ENCODE measurements around the gene SELENON. TPM values are rescaled to one million over a fixed set of nuclear protein-coding genes. Genes with fewer than 3 reads are reported as not detected.
A peak's percentile ranks its signal among the peaks of the same experiment; 100 is the strongest.

SELENON gene
- total RNA-seq, 3 donors from 2014 or later = 29.6 to 45.1 (median 35.9) TPM

DNA sequence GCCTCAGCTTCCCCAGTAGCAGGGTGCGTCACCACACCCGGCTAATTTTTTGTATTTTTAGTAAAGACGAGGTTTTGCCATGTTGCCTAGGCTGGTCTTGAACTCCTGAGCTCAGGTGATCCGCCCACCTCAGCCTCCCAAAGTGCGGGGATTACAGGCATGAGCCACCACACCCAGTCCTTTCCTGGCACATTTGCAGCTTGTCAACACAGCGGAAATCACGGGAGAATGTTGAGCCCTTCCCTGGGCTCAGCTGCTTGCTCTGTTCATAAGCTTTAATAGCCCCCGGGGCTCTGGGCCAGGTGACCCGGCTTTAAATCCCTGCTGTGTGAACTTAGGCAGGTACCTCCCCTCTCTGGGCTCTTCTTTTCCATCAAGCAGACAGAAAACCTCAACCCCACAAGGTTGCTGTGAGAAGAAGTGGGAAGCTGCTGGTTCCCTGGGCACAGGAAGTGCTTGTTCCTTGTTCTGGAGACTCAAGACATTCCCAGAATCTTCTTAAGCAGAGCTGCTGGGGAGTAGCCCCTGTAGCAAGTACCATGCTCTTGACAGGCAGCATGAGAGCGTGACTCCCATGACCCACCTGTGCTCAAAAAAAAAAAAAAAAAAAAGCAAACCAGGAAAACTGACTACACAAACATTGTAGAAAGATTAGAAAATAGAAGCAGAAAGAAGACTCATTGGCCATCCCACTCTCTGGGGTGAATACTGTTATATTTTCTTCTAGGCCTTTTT, 14.5 kb upstream of the SELENON start:
- intact Hi-C loops (cut with DNase I, micrococcal nuclease) = no loop called here
- no peaks in the 10 kb centered on the region for H3K4me1 ChIP-seq (ENCODE audit: low read depth)
- DNase-seq = no peak
- TF ChIP-seq, protein P1, sequence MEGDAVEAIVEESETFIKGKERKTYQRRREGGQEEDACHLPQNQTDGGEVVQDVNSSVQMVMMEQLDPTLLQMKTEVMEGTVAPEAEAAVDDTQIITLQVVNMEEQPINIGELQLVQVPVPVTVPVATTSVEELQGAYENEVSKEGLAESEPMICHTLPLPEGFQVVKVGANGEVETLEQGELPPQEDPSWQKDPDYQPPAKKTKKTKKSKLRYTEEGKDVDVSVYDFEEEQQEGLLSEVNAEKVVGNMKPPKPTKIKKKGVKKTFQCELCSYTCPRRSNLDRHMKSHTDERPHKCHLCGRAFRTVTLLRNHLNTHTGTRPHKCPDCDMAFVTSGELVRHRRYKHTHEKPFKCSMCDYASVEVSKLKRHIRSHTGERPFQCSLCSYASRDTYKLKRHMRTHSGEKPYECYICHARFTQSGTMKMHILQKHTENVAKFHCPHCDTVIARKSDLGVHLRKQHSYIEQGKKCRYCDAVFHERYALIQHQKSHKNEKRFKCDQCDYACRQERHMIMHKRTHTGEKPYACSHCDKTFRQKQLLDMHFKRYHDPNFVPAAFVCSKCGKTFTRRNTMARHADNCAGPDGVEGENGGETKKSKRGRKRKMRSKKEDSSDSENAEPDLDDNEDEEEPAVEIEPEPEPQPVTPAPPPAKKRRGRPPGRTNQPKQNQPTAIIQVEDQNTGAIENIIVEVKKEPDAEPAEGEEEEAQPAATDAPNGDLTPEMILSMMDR (IDR thresholded peaks at IDR 0.05) = no peak
- H3K4me3 ChIP-seq = no peak overlapping the region
- H3K36me3 ChIP-seq (ENCODE audit: low read depth) = no peaks in the 10 kb centered on the region
- no peaks in the 10 kb centered on the region for H3K9me3 ChIP-seq
- peak; percentile 51 for ATAC-seq

GRCh38 chr1:25786887-25787759, 12.9 kb upstream of the SELENON start:
- Histone ChIP-seq H3K36me3 (ENCODE audit: low read depth) (no peaks in the 10 kb centered on the region), H3K9me3 (no peaks in the 10 kb centered on the region), H3K4me3 (no peak overlapping the region), H3K4me1 (ENCODE audit: low read depth) (no peaks in the 10 kb centered on the region)
- ATAC-seq (no peak), DNase-seq (no peak)
- intact Hi-C loops (cut with DNase I, micrococcal nuclease) = no loop called here
- TF ChIP-seq, protein P1 (IDR thresholded peaks at IDR 0.05) = no peak

- ATAC-seq = no peak
- no peaks in the 10 kb centered on the region for H3K9me3 ChIP-seq
- intact Hi-C loops (cut with DNase I, micrococcal nuclease) = no loop called here
- DNase-seq = no peak
- no peaks in the 10 kb centered on the region for H3K36me3 ChIP-seq (ENCODE audit: low read depth)
- no peak overlapping the region for H3K4me3 ChIP-seq
- TF ChIP-seq, protein P1 (IDR thresholded peaks at IDR 0.05) = no peak
- H3K4me1 ChIP-seq (ENCODE audit: low read depth) = no peaks in the 10 kb centered on the region
Observed at GRCh38 chr1:25787760-25788166, 12.2 kb upstream of the SELENON start.

DNA sequence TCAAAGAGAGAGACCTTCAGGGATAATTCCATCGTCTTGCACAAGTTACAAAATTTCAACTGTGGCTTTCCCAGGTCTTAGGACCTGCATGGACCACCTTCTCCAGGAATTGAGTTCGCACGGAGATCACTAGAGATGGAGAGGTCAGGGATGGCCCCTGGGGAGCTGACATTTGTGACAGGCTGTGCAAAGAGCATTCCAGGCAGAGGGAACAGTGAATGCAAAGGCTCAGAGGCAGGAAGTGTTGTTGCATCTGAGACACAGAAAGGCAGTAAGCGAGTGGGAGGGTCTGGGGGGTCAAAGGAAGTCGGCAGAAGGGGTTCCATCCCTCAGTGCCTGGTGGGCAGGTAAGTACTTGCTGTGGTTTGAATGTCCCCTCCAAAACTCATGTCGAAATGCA, 9.5 kb upstream of the SELENON start:
- Histone ChIP-seq H3K4me1 (ENCODE audit: low read depth) (no peaks in the 10 kb centered on the region), H3K9me3 (no peaks in the 10 kb centered on the region), H3K36me3 (ENCODE audit: low read depth) (no peaks in the 10 kb centered on the region), H3K4me3 (no peak overlapping the region)
- intact Hi-C loops (cut with DNase I, micrococcal nuclease) = loop anchor here in 1 of 2 donors (10.0 kb wide), 1 partner anchor 176 kb away; the partner anchor contains the start of gene MAN1C1
- DNase-seq = no peak
- TF ChIP-seq, protein P1 (IDR thresholded peaks at IDR 0.05) = no peak
- ATAC-seq = no peak

DNA sequence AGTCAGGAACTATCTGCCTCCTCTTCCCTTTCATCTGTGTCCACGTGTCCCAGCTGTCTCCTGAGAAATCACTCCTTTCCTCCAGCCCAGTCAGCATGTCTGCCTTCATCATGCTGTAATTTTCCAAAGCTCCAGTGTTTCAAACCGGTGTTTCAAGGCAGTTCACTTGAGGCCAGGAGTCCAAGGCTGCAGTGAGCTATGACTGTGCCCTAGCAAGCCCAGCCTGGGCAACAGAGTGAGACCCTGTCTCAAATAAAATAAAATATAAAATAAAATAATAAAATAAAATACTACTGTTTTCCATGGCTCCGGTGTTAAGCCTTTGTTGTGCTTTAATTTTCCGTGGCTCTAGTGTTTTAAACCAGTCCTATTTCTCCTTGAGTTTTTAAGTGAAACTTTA, 7.9 kb upstream of the SELENON start:
- Histone ChIP-seq H3K4me3 (no peak overlapping the region), H3K36me3 (ENCODE audit: low read depth) (no peaks in the 10 kb centered on the region), H3K9me3 (no peaks in the 10 kb centered on the region), H3K4me1 (ENCODE audit: low read depth) (no peaks in the 10 kb centered on the region)
- TF ChIP-seq, protein P1 (IDR thresholded peaks at IDR 0.05) = no peak
- intact Hi-C loops (cut with DNase I, micrococcal nuclease) = loop anchor here in 1 of 2 donors (10.0 kb wide), 1 partner anchor 177 kb away; the partner anchor contains the start of gene MAN1C1
- no peak for DNase-seq
- no peak for ATAC-seq

Data from mucosa of descending colon (tissue), 3 donors.